ENCODE data around the gene ABCA2.

The ABCA2 gene

GRCh38 chr9:136964833-136965422 is 63.1 kb downstream of the ABCA2 start:
- Histone ChIP-seq H3K9ac (ENCODE audit: low read depth, low read length) (no peak overlapping the region), H3K9me3 (ENCODE audit: insufficient read depth, low read depth, low read length) (no peaks in the 10 kb centered on the region), H3K27me3 (ENCODE audit: insufficient read depth, low read length) (no peaks in the 10 kb centered on the region), H3K27ac (ENCODE audit: low read depth, low read length) (no peak overlapping the region), H3K36me3 (ENCODE audit: insufficient read depth, low read length) (no peaks in the 10 kb centered on the region), H3K4me3 (ENCODE audit: low read length) (no peak overlapping the region), H3K4me1 (ENCODE audit: insufficient read depth, low read length) (0 out of 2 replicates have a peak, but pooled peaks cover 5% of the 10 kb centered on the region)
- WGBS, result 91% methylated on average over 26 of the region's 26 CpGs

GRCh38 chr9:136964171-136964689 is 63.8 kb downstream of the ABCA2 start:
- 89% methylated on average over 22 of the region's 22 CpGs for WGBS
- no peak overlapping the region for H3K9ac ChIP-seq (ENCODE audit: low read depth, low read length)

GRCh38 chr9:136963751-136964150 is 64.3 kb downstream of the ABCA2 start:
- WGBS, result 90% methylated on average over 11 of the region's 12 CpGs
- Histone ChIP-seq H3K36me3 (ENCODE audit: insufficient read depth, low read length) (no peaks in the 10 kb centered on the region), H3K9me3 (ENCODE audit: insufficient read depth, low read depth, low read length) (no peaks in the 10 kb centered on the region), H3K4me3 (ENCODE audit: low read length) (no peak overlapping the region), H3K4me1 (ENCODE audit: insufficient read depth, low read length) (0 out of 2 replicates have a peak, but pooled peaks cover 5% of the 10 kb centered on the region), H3K27me3 (ENCODE audit: insufficient read depth, low read length) (no peaks in the 10 kb centered on the region), H3K27ac (ENCODE audit: low read depth, low read length) (no peak overlapping the region), H3K9ac (ENCODE audit: low read depth, low read length) (no peak overlapping the region)

More at GRCh38 chr9:136964171-136964689, 63.8 kb downstream of the ABCA2 start:
- H3K4me1 ChIP-seq (ENCODE audit: insufficient read depth, low read length), result 0 out of 2 replicates have a peak, but pooled peaks cover 5% of the 10 kb centered on the region
- H3K36me3 ChIP-seq (ENCODE audit: insufficient read depth, low read length), result no peaks in the 10 kb centered on the region
- H3K9me3 ChIP-seq (ENCODE audit: insufficient read depth, low read depth, low read length), result no peaks in the 10 kb centered on the region
- no peak overlapping the region for H3K27ac ChIP-seq (ENCODE audit: low read depth, low read length)
- no peak overlapping the region for H3K4me3 ChIP-seq (ENCODE audit: low read length)
- no peaks in the 10 kb centered on the region for H3K27me3 ChIP-seq (ENCODE audit: insufficient read depth, low read length)

- Histone ChIP-seq H3K4me1 (ENCODE audit: insufficient read depth, low read length) (0 out of 2 replicates have a peak, but pooled peaks cover 5% of the 10 kb centered on the region), H3K9me3 (ENCODE audit: insufficient read depth, low read depth, low read length) (no peaks in the 10 kb centered on the region), H3K36me3 (ENCODE audit: insufficient read depth, low read length) (no peaks in the 10 kb centered on the region), H3K9ac (ENCODE audit: low read depth, low read length) (no peak overlapping the region), H3K27me3 (ENCODE audit: insufficient read depth, low read length) (no peaks in the 10 kb centered on the region), H3K27ac (ENCODE audit: low read depth, low read length) (no peak overlapping the region), H3K4me3 (ENCODE audit: low read length) (no peak overlapping the region)
- WGBS, result 92% methylated on average over 15 of the region's 15 CpGs
These were observed 64.7 kb downstream of the ABCA2 start for GRCh38 chr9:136963341-136963740.

GRCh38 chr9:136962701-136963248 is 65.3 kb downstream of the ABCA2 start:
- Histone ChIP-seq H3K27me3 (ENCODE audit: insufficient read depth, low read length) (no peaks in the 10 kb centered on the region), H3K36me3 (ENCODE audit: insufficient read depth, low read length) (no peaks in the 10 kb centered on the region), H3K27ac (ENCODE audit: low read depth, low read length) (no peak overlapping the region), H3K9ac (ENCODE audit: low read depth, low read length) (no peak overlapping the region), H3K4me1 (ENCODE audit: insufficient read depth, low read length) (0 out of 2 replicates have a peak, but pooled peaks cover 5% of the 10 kb centered on the region), H3K4me3 (ENCODE audit: low read length) (no peak overlapping the region), H3K9me3 (ENCODE audit: insufficient read depth, low read depth, low read length) (no peaks in the 10 kb centered on the region)
- WGBS, result 92% methylated on average over 11 of the region's 11 CpGs

GRCh38 chr9:136962163-136962562 is 65.9 kb downstream of the ABCA2 start:
- H3K36me3 ChIP-seq (ENCODE audit: insufficient read depth, low read length), result no peaks in the 10 kb centered on the region
- H3K9ac ChIP-seq (ENCODE audit: low read depth, low read length), result no peak overlapping the region
- WGBS, result 97% methylated on average over 9 of the region's 9 CpGs
- H3K4me3 ChIP-seq (ENCODE audit: low read length), result no peak overlapping the region
- H3K27ac ChIP-seq (ENCODE audit: low read depth, low read length), result no peak overlapping the region
- 0 out of 2 replicates have a peak, but pooled peaks cover 5% of the 10 kb centered on the region for H3K4me1 ChIP-seq (ENCODE audit: insufficient read depth, low read length)
- no peaks in the 10 kb centered on the region for H3K9me3 ChIP-seq (ENCODE audit: insufficient read depth, low read depth, low read length)
- H3K27me3 ChIP-seq (ENCODE audit: insufficient read depth, low read length), result no peaks in the 10 kb centered on the region

GRCh38 chr9:136961279-136962065 is 66.6 kb downstream of the ABCA2 start:
- H3K36me3 ChIP-seq (ENCODE audit: insufficient read depth, low read length), result no peaks in the 10 kb centered on the region
- WGBS, result 82% methylated on average over 23 of the region's 23 CpGs

GRCh38 chr9:136960938-136961275 is 67.1 kb downstream of the ABCA2 start:
- Histone ChIP-seq H3K4me1 (ENCODE audit: insufficient read depth, low read length) (0 out of 2 replicates have a peak, but pooled peaks cover 2% of the 10 kb centered on the region), H3K27me3 (ENCODE audit: insufficient read depth, low read length) (no peaks in the 10 kb centered on the region), H3K9ac (ENCODE audit: low read depth, low read length) (no peak overlapping the region), H3K4me3 (ENCODE audit: low read length) (no peak overlapping the region), H3K36me3 (ENCODE audit: insufficient read depth, low read length) (no peaks in the 10 kb centered on the region), H3K27ac (ENCODE audit: low read depth, low read length) (no peak overlapping the region), H3K9me3 (ENCODE audit: insufficient read depth, low read depth, low read length) (no peaks in the 10 kb centered on the region)
- 95% methylated on average over 15 of the region's 15 CpGs for WGBS

More at GRCh38 chr9:136961279-136962065, 66.6 kb downstream of the ABCA2 start:
- Histone ChIP-seq H3K9ac (ENCODE audit: low read depth, low read length) (no peak overlapping the region), H3K9me3 (ENCODE audit: insufficient read depth, low read depth, low read length) (no peaks in the 10 kb centered on the region), H3K4me3 (ENCODE audit: low read length) (no peak overlapping the region), H3K27me3 (ENCODE audit: insufficient read depth, low read length) (no peaks in the 10 kb centered on the region), H3K4me1 (ENCODE audit: insufficient read depth, low read length) (0 out of 2 replicates have a peak, but pooled peaks cover 5% of the 10 kb centered on the region), H3K27ac (ENCODE audit: low read depth, low read length) (no peak overlapping the region)

- Histone ChIP-seq H3K9ac (ENCODE audit: low read depth, low read length) (no peak overlapping the region), H3K4me1 (ENCODE audit: insufficient read depth, low read length) (no peaks in the 10 kb centered on the region), H3K27me3 (ENCODE audit: insufficient read depth, low read length) (no peaks in the 10 kb centered on the region), H3K36me3 (ENCODE audit: insufficient read depth, low read length) (no peaks in the 10 kb centered on the region), H3K4me3 (ENCODE audit: low read length) (no peak overlapping the region), H3K27ac (ENCODE audit: low read depth, low read length) (no peak overlapping the region), H3K9me3 (ENCODE audit: insufficient read depth, low read depth, low read length) (no peaks in the 10 kb centered on the region)
- WGBS, result 94% methylated on average over 19 of the region's 19 CpGs
These were observed 67.7 kb downstream of the ABCA2 start for GRCh38 chr9:136960212-136960937.

GRCh38 chr9:136958898-136959850 is 68.9 kb downstream of the ABCA2 start:
- H3K9me3 ChIP-seq (ENCODE audit: insufficient read depth, low read depth, low read length), result no peaks in the 10 kb centered on the region
- no peaks in the 10 kb centered on the region for H3K36me3 ChIP-seq (ENCODE audit: insufficient read depth, low read length)
- H3K27ac ChIP-seq (ENCODE audit: low read depth, low read length), result no peak overlapping the region
- H3K9ac ChIP-seq (ENCODE audit: low read depth, low read length), result no peak overlapping the region
- no peaks in the 10 kb centered on the region for H3K27me3 ChIP-seq (ENCODE audit: insufficient read depth, low read length)
- no peaks in the 10 kb centered on the region for H3K4me1 ChIP-seq (ENCODE audit: insufficient read depth, low read length)
- H3K4me3 ChIP-seq (ENCODE audit: low read length), result no peak overlapping the region
- 90% methylated on average over 28 of the region's 28 CpGs for WGBS
